GM12878 (cell line): ENCODE results near the gene PPIG. TPM values are rescaled to one million over a fixed set of nuclear protein-coding genes. Genes with fewer than 3 reads are reported as not detected.

Experiments used
- ATAC-seq: fragments of 200-7000 bp; cut with Tn5 transposase; 3 replicates; pipeline ENCODE4 v1.9.1; 2020; ENCODE audit warnings: mild to moderate bottlenecking, moderate library complexity
- BruUV-seq: library from RNA; stranded (reverse); fragments of 400-500 nt; replicated peaks from 2 replicates; lab custom pipeline; 2021; lab: Mats Ljungman, UMichigan
- CTCF ChIA-PET: fragments of 300-600 bp; sonication (Branson Sonifier 250); formaldehyde crosslinking; extraction: SDS; loops from one replicate; lab custom pipeline; 2021; ENCODE audit warnings: inconsistent platforms; lab: Yijun Ruan, JAX
- POLR2A ChIA-PET: fragments of 350-600 bp; formaldehyde crosslinking; extraction: SDS; loops from one replicate; lab custom pipeline; 2021; ENCODE audit warnings: inconsistent platforms; lab: Charles Lee
- RAD21 ChIA-PET: fragments of 300-600 bp; sonication (Branson Sonifier 250); formaldehyde crosslinking; loops from one replicate; lab custom pipeline; 2023; ENCODE audit warnings: antibody characterized with exemption; ENCODE audit not compliant: unreplicated experiment; lab: Charles Lee
- SMC1A ChIA-PET: fragments of 300-600 bp; sonication (Branson Sonifier 250); formaldehyde crosslinking; loops from one replicate; lab custom pipeline; 2023; ENCODE audit not compliant: unreplicated experiment, uncharacterized antibody; lab: Charles Lee
- DNase-seq: peaks from one replicate; pipeline ENCODE4 v3.0.0-alpha.2; 2011; ENCODE audit warnings: low read depth, low spot score
- FAIRE-seq: peaks from 3 replicates; lab custom pipeline; 2011; peaks lifted over from hg19 to GRCh38; lab: Jason Lieb, UNC
- H2AFZ ChIP-seq: 2 replicates; pipeline ENCODE4 v1.6.0; 2011; ENCODE audit warnings: low read depth, low read length, control low read depth; ENCODE audit not compliant: control insufficient read depth
- H3K27ac ChIP-seq: 2 replicates; pipeline ENCODE4 v1.5.1; 2011; ENCODE audit warnings: control low read depth; ENCODE audit not compliant: control insufficient read depth, insufficient read depth
- H3K27me3 ChIP-seq, 2 experiments: replicated peaks in 1 of 2; 2 replicates each; pipeline versions ENCODE4 v1.6.0 to v1.6.1; 2011; ENCODE audit warnings: low read length in 1 of 2; ENCODE audit not compliant: control insufficient read depth in 2 of 2, insufficient read depth in 2 of 2
- H3K36me3 ChIP-seq, 2 experiments: 2 replicates each; pipeline ENCODE4 v1.5.1; 2011; ENCODE audit warnings: low read length in 1 of 2; ENCODE audit not compliant: control insufficient read depth in 2 of 2, insufficient read depth in 2 of 2
- H3K4me1 ChIP-seq: 2 replicates; pipeline ENCODE4 v1.6.1; 2011; ENCODE audit warnings: mild to moderate bottlenecking, low read length, moderate library complexity, mixed read lengths; ENCODE audit not compliant: control insufficient read depth, insufficient read depth
- H3K4me2 ChIP-seq: 2 replicates; pipeline ENCODE4 v1.6.0; 2011; ENCODE audit warnings: control low read depth; ENCODE audit not compliant: control insufficient read depth, insufficient read depth
- H3K4me3 ChIP-seq: fragments of 200-600 bp; sonication (generic); 2 replicates; pipeline ENCODE4 v1.5.1; 2016
- H3K79me2 ChIP-seq: 2 replicates; pipeline ENCODE4 v1.6.0; 2011; ENCODE audit warnings: low read length; ENCODE audit not compliant: control insufficient read depth, insufficient read depth
- H3K9ac ChIP-seq: 2 replicates; pipeline ENCODE4 v1.8.0; 2011; ENCODE audit warnings: low read length, control low read depth, mixed read lengths; ENCODE audit not compliant: control insufficient read depth, insufficient read depth
- H3K9me3 ChIP-seq: replicated peaks from 3 replicates; pipeline ENCODE4 v1.5.1; 2011; ENCODE audit warnings: mild to moderate bottlenecking, low read length; ENCODE audit not compliant: control insufficient read depth, insufficient read depth
- H4K20me1 ChIP-seq: 2 replicates; pipeline ENCODE4 v1.6.0; 2011; ENCODE audit not compliant: control insufficient read depth, insufficient read depth
- RAD51 ChIP-seq: fragments of 450-650 bp; IDR thresholded peaks from 2 replicates; pipeline ENCODE4 v1.6.1; 2016; ENCODE audit warnings: moderate library complexity, mild to moderate bottlenecking, inconsistent platforms
- WGBS: methylation state at CpG from one replicate; pipeline ENCODE4 v1.1.6; 2016; ENCODE audit warnings: low lambda C conversion rate; ENCODE audit not compliant: insufficient replicate concordance, insufficient coverage; ENCODE audit errors: missing lambda C conversion rate; 5-methylcytosine and 5-hydroxymethylcytosine counted together
- in situ Hi-C: fragments of 300-500 bp; cut with MboI; formaldehyde crosslinking; loops from 9 replicates; pipeline ENCODE4 v1.14.3; 2018; ENCODE audit warnings: mixed read lengths
- intact Hi-C: fragments of 100-400 bp; cut with micrococcal nuclease; formaldehyde crosslinking; loops from one replicate; pipeline ENCODE4 v1.14.2; 2022; ENCODE audit not compliant: unreplicated experiment
- polyA plus RNA-seq, 11 experiments: library from polyadenylated mRNA; depleted of rRNA in 4 of 11; unstranded in 6 of 11; stranded (reverse) in 5 of 11; fragments of >200 nt; fragmentation: Nextera tagmentation in 4 of 11; fragmentation: Illumina TruSeq in 1 of 11; extraction: Ambion mirVana in 4 of 11; extraction: Trizol in 1 of 11; gene quantifications; 1 replicate in 1 of 11; 2 replicates in 10 of 11; pipeline versions ENCODE4 v1.2.1 to v1.2.3, GENCODE V29; 2011 to 2016; ENCODE audit warnings: inconsistent platforms in 2 of 11, missing spikeins in 2 of 11, low read depth in 1 of 11
- total RNA-seq, 4 experiments: library from RNA; depleted of rRNA in 3 of 4; stranded (reverse); fragments of >200 nt in 3 of 4; fragmentation: Illumina TruSeq in 1 of 4; extraction: Trizol in 1 of 4; gene quantifications; 2 replicates each; pipeline versions ENCODE4 v1.2.1 to v1.2.3, GENCODE V29; 2013 to 2021
- TF ChIP-seq, protein P1 (sequence below): fragments of 150-350 bp; IDR thresholded peaks from 2 replicates; pipeline ENCODE4 v1.6.1; 2016; ENCODE audit warnings: low read depth, low read length

PPIG gene
- total and polyA plus RNA-seq, 10 of the 15 experiments (the other 5 are each of a cell fraction or from before 2014, with no cell fraction given), result 22.3 to 147 (median 95.2) TPM

DNA sequence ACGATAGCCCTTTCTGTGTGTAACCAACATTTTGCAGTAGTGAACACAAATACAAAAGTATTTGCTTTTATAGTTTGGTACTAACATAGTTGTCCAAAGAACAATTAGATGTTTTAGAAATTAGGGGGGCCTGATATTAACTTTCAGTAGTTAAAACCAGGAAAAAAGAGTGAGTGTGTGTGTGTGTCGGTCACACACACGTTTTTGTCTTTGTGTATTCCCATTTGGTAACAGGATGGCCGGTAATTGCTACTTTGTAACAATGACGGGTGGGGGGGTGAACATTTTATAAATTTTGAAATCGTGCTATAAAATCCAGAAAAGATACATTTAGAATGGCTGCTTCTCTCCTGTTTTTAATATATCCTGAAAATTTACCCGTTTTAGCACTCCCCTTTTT, 1.5 kb downstream of the PPIG start:
- peak overlapping the region; percentile 96 for H3K9ac ChIP-seq
- intact Hi-C loops, result no loop called here
- SMC1A ChIA-PET, result interaction anchor here (0.7 to 1.2 kb wide), 2 partner anchors 14 to 23 kb away, joined by 3 to 4 read pairs; no protein-coding TSS in a partner anchor
- TF ChIP-seq RAD51, result 0 out of 2 replicates have a peak, but pooled peaks have one; percentile 6
- TF ChIP-seq, protein P1, sequence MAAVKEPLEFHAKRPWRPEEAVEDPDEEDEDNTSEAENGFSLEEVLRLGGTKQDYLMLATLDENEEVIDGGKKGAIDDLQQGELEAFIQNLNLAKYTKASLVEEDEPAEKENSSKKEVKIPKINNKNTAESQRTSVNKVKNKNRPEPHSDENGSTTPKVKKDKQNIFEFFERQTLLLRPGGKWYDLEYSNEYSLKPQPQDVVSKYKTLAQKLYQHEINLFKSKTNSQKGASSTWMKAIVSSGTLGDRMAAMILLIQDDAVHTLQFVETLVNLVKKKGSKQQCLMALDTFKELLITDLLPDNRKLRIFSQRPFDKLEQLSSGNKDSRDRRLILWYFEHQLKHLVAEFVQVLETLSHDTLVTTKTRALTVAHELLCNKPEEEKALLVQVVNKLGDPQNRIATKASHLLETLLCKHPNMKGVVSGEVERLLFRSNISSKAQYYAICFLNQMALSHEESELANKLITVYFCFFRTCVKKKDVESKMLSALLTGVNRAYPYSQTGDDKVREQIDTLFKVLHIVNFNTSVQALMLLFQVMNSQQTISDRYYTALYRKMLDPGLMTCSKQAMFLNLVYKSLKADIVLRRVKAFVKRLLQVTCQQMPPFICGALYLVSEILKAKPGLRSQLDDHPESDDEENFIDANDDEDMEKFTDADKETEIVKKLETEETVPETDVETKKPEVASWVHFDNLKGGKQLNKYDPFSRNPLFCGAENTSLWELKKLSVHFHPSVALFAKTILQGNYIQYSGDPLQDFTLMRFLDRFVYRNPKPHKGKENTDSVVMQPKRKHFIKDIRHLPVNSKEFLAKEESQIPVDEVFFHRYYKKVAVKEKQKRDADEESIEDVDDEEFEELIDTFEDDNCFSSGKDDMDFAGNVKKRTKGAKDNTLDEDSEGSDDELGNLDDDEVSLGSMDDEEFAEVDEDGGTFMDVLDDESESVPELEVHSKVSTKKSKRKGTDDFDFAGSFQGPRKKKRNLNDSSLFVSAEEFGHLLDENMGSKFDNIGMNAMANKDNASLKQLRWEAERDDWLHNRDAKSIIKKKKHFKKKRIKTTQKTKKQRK, result no peak
- in situ Hi-C loops, result no loop called here
- BruUV-seq, result no TSS peak
- CTCF ChIA-PET, result no interaction called here
- no peaks in the 10 kb centered on the region for H3K4me1 ChIP-seq
- POLR2A ChIA-PET, result interaction anchor here (0.9 to 2.6 kb wide), 2 partner anchors 14 to 19 kb away, joined by 3 to 25 read pairs; partner anchors contain the start of gene FASTKD1
- peak overlapping the region; percentile 98 for H3K27ac ChIP-seq
- no peaks in the 10 kb centered on the region for H3K27me3 ChIP-seq
- H4K20me1 ChIP-seq, result no peaks in the 10 kb centered on the region
- DNase-seq, result no peak
- no peak for FAIRE-seq
- peaks cover 59% of the 10 kb centered on the region for H3K79me2 ChIP-seq
- 0% methylated on average over 7 of the region's 7 CpGs for WGBS
- RAD21 ChIA-PET, result interaction anchor here (1.1 to 1.5 kb wide), 2 partner anchors 12 to 18 kb away, joined by 7 to 8 read pairs; no protein-coding TSS in a partner anchor
- peak overlapping the region; percentile 68 for H3K4me2 ChIP-seq
- H2AFZ ChIP-seq, result no peak overlapping the region
- H3K4me3 ChIP-seq, result peak overlapping the region; percentile 89
- H3K36me3 ChIP-seq, result no peaks in the 10 kb centered on the region
- ATAC-seq, result no peak
- peaks cover 2% of the 10 kb centered on the region for H3K9me3 ChIP-seq
